ENCODE results near the gene CALHM4. TPM values are rescaled to one million over a fixed set of nuclear protein-coding genes. Genes with fewer than 3 reads are reported as not detected.
A peak's percentile ranks its signal among the peaks of the same experiment; 100 is the strongest.

The CALHM4 gene
- total and polyA plus RNA-seq, 2 of the 4 experiments (the other 2 are of a cell fraction) = 0.07 TPM; not detected in 1

- Histone ChIP-seq H2BK120ac (ENCODE audit: low read depth, low read length) (peak overlapping the region; percentile 22), H3K4me1 (ENCODE audit: control insufficient read depth, insufficient read depth, low read length) (peaks cover 8% of the 10 kb centered on the region), H3K23ac (ENCODE audit: low read depth, low read length) (peak overlapping the region; percentile 4; the same call in 1 of the 2 replicates), H3K36me3 (ENCODE audit: control insufficient read depth, insufficient read depth, low read length) (no peaks in the 10 kb centered on the region), H3K9me1 (ENCODE audit: insufficient read depth, low read length) (peaks cover 3% of the 10 kb centered on the region; the same call in 1 of the 2 replicates), H3K79me1 (ENCODE audit: low read depth in 1 of 2, low read length in 2 of 2) (peaks cover 0 to under 1% of the 10 kb centered on the region in 2 experiments; a peak in 2 of 4 replicates), H3K9me3 (ENCODE audit: control insufficient read depth, insufficient read depth, low read length) (no peaks in the 10 kb centered on the region), H3K27me3 (ENCODE audit: control insufficient read depth, insufficient read depth, low read length) (no peaks in the 10 kb centered on the region), H2AK5ac (ENCODE audit: low read depth, low read length) (peak overlapping the region; percentile 36; the same call in 1 of the 2 replicates), H2BK5ac (ENCODE audit: low read depth, low read length, poor library complexity, severe bottlenecking) (peak overlapping the region; percentile 4), H3K27ac (ENCODE audit: insufficient read depth, low read length) (no peak overlapping the region), H3K9ac (ENCODE audit: low read depth, low read length) (no peak overlapping the region), H2BK20ac (ENCODE audit: low read depth, low read length) (peak overlapping the region; percentile 6; the same call in 1 of the 2 replicates), H2AK9ac (replicated peaks; ENCODE audit: low read depth, low read length, poor library complexity) (no peak overlapping the region), H3K18ac (ENCODE audit: low read depth, low read length) (no peak overlapping the region; the same call in 1 of the 2 replicates), H4K5ac (ENCODE audit: low read depth, low read length) (no peak overlapping the region), H2BK15ac (ENCODE audit: low read depth, low read length) (no peak overlapping the region; the same call in 2 of the 3 replicates), H4K8ac (ENCODE audit: low read depth in 2 of 2, low read length in 2 of 2) (peak overlapping the region in 1 of 2 experiments; percentile 84; a peak in 2 of 4 replicates), H3K4me2 (ENCODE audit: low read depth, low read length) (no peak overlapping the region), H2AFZ (replicated peaks; ENCODE audit: low read length, poor library complexity) (peak overlapping the region; percentile 71), H4K20me1 (ENCODE audit: insufficient read depth, low read length) (no peaks in the 10 kb centered on the region), H3K14ac (replicated peaks; ENCODE audit: low read depth, low read length) (0 out of 2 replicates have a peak overlapping the region, but pooled peaks have one; percentile 2), H3K4ac (ENCODE audit: low read depth, low read length) (peak overlapping the region; percentile 17; the same call in 1 of the 2 replicates), H4K91ac (ENCODE audit: insufficient read depth, low read depth, low read length) (peak overlapping the region; percentile 38), H3K4me3 (ENCODE audit: insufficient read depth, low read depth, low read length) (no peak overlapping the region), H3K56ac (ENCODE audit: extremely low read depth, insufficient read depth, low read length) (no peak overlapping the region)
- BruUV-seq (replicated peaks) = no TSS peak
- dilution Hi-C loops (cut with HindIII; ENCODE audit: low sequenced_read_pairs, unreplicated experiment) (no loop called here), in situ Hi-C loops (cut with MboI; ENCODE audit: low sequenced_read_pairs) (loop anchor here (5.0 kb wide), 1 partner anchor 297 kb away; no protein-coding TSS in a partner anchor), intact Hi-C loops (cut with micrococcal nuclease) (loop anchor here (5.0 kb wide), 1 partner anchor 117 kb away; no protein-coding TSS in a partner anchor)
- TF ChIP-seq NFE2L2 (IDR thresholded peaks at IDR 0.05; ENCODE audit: low read depth, low read length) (no peak), MAFK (IDR thresholded peaks at IDR 0.05; ENCODE audit: low read depth, low read length) (no peak), FOS (IDR thresholded peaks at IDR 0.05; ENCODE audit: low read depth, low read length) (no peak), MXI1 (IDR thresholded peaks at IDR 0.05; ENCODE audit: borderline replicate concordance, low read depth, low read length) (no peak), POLR2A (IDR thresholded peaks at IDR 0.05; ENCODE audit: low read depth, low read length) (no peak), CHD1 (IDR thresholded peaks at IDR 0.05; ENCODE audit: low read depth, low read length) (no peak)
- WGBS, 2 experiments (ENCODE audit: extremely low coverage in 2 of 2, insufficient read length in 1 of 2) = 92% methylated on average over 2 of the region's 9 CpGs; no CpG with 5 or more reads in 1 of the 2 experiments
- DNase-seq (no peak), ATAC-seq (ENCODE audit: low read depth) (no peak)
- POLR2A ChIA-PET (ENCODE audit: unreplicated experiment) = no interaction called here
- CTCF ChIA-PET = interaction anchor here (1.7 to 2.3 kb wide), 2 partner anchors 30 to 295 kb away, joined by 12 read pairs; no protein-coding TSS in a partner anchor
These were observed 10.3 kb downstream of the CALHM4 start for GRCh38 chr6:116563830-116564229.
